Medulla oblongata (tissue), 1 donor: ENCODE results near the gene UBXN11.
A peak's percentile ranks its signal among the peaks of the same experiment; 100 is the strongest.

Experiments
- DNase-seq: peaks from one replicate; pipeline ENCODE4 v3.0.0-alpha.2; 2015; ENCODE audit errors: extremely low spot score

UBXN11 gene

GRCh38 chr1:26306290-26307229 is at the start of gene UBXN11:
UBXN11 (minus strand) TSS chr1:26306636; CDS start chr1:26302883, 3,753 bp downstream.
- peak; percentile 83 for DNase-seq

GRCh38 chr1:26356106-26356505 is 49.7 kb upstream of the UBXN11 start:
- DNase-seq, result no peak

- DNase-seq, result no peak
Observed at GRCh38 chr1:26354972-26355371, 48.5 kb upstream of the UBXN11 start.

- no peak for DNase-seq
Observed at GRCh38 chr1:26353976-26354820, 47.8 kb upstream of the UBXN11 start, which contains the start of gene CRYBG2. CRYBG2 (minus strand) TSS chr1:26354130; CDS start chr1:26346657, 7,473 bp downstream.

- no peak for DNase-seq
Observed at GRCh38 chr1:26353210-26353859, 46.9 kb upstream of the UBXN11 start.

- no peak for DNase-seq
Observed at GRCh38 chr1:26352338-26352679, 45.9 kb upstream of the UBXN11 start.

- DNase-seq, result no peak
Observed at GRCh38 chr1:26351590-26352337, 45.3 kb upstream of the UBXN11 start.

- no peak for DNase-seq
Observed at GRCh38 chr1:26350701-26351589, 44.5 kb upstream of the UBXN11 start.

- DNase-seq, result no peak
Observed at GRCh38 chr1:26350343-26350700, 43.9 kb upstream of the UBXN11 start.

GRCh38 chr1:26349877-26350244 is 43.4 kb upstream of the UBXN11 start:
- DNase-seq, result no peak

- no peak for DNase-seq
Observed at GRCh38 chr1:26349188-26349876, 42.9 kb upstream of the UBXN11 start.

GRCh38 chr1:26346274-26347033 is 40.0 kb upstream of the UBXN11 start:
- DNase-seq, result no peak

- no peak for DNase-seq
Observed at GRCh38 chr1:26345718-26346117, 39.3 kb upstream of the UBXN11 start.

- no peak for DNase-seq
Observed at GRCh38 chr1:26344147-26344920, 37.9 kb upstream of the UBXN11 start.

- no peak for DNase-seq
Observed at GRCh38 chr1:26340047-26340481, 33.6 kb upstream of the UBXN11 start.

- no peak for DNase-seq
Observed at GRCh38 chr1:26338670-26339069, 32.2 kb upstream of the UBXN11 start.

- DNase-seq, result no peak
Observed at GRCh38 chr1:26337625-26338024, 31.2 kb upstream of the UBXN11 start.

- no peak for DNase-seq
Observed at GRCh38 chr1:26337206-26337535, 30.7 kb upstream of the UBXN11 start.
